Measurements from ENCODE around the gene SNAPC2. TPM values are rescaled to one million over a fixed set of nuclear protein-coding genes. Genes with fewer than 3 reads are reported as not detected.

Gene SNAPC2
- total and polyA plus RNA-seq, 7 donors, result 11.6 to 31.2 (median 20.3) TPM

DNA sequence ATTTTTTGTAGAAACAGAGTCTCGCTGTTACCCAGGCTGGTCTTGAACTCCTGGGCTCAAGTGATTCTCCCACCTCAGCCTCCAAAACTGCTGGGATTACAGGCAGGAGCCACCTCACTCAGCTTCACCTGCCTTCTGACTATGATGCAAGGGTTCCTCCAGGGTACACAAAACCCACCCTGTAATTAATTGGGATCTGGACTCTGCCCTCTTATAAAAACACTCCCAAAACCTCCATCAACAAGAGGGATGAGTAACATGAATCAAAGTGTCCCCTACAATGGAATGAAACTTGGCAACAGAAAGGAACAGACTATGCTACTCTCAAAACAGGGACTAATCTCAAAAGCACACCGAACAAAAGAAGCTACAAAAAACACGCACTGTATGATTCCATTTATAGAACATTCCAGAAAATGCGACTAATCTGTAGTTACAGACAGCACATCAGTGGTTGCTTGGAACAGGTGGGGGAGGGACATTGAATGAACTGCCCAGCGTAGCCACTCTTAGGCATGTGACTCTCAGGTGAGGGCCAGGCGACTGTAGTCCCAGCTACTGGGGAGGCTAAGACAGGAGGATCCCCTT lies 42.8 kb upstream of the SNAPC2 start:
- Histone ChIP-seq H3K9me3 (no peaks in the 10 kb centered on the region), H3K27me3 (peaks cover 23 to 40% (median 38%) of the 10 kb centered on the region in 3 donors)

DNA sequence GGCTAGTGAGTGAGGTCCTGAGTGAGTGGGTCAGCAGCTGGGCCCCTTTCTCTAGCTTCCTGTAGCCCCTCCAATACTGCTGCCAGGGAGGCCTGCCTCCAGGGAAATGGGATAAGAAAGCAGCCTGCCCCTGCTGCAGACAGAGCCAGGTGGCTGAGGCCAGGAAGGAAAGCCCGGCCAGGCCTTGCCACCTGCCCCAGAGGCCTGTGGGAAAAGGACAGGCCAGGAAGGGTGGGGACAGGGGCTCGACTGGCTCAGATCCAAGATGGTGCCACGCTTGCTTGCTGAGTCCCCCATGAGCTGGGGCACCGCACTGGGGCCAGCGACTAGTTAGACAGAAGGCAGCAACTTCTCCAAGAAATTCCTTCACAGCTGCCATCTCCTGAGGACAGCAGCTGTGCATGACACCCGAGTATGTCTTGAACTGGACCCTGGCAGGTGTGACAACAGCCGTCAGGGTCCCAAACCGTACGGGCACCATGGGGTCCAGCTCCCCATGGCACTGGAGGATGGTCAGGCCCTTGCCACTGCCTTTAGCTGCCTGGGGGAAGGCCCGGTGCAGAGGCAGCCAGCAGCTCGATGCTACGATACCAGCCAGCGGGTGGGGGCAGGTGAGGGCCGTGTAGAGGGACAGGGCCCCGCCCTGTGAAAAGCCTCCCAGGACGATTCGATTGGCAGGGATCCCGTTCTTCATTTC lies 40.9 kb upstream of the SNAPC2 start:
- no peaks in the 10 kb centered on the region for H3K36me3 ChIP-seq
- peaks cover 0 to 5% (median 5%) of the 10 kb centered on the region in 4 donors for H3K4me1 ChIP-seq
- TF ChIP-seq, protein P1, sequence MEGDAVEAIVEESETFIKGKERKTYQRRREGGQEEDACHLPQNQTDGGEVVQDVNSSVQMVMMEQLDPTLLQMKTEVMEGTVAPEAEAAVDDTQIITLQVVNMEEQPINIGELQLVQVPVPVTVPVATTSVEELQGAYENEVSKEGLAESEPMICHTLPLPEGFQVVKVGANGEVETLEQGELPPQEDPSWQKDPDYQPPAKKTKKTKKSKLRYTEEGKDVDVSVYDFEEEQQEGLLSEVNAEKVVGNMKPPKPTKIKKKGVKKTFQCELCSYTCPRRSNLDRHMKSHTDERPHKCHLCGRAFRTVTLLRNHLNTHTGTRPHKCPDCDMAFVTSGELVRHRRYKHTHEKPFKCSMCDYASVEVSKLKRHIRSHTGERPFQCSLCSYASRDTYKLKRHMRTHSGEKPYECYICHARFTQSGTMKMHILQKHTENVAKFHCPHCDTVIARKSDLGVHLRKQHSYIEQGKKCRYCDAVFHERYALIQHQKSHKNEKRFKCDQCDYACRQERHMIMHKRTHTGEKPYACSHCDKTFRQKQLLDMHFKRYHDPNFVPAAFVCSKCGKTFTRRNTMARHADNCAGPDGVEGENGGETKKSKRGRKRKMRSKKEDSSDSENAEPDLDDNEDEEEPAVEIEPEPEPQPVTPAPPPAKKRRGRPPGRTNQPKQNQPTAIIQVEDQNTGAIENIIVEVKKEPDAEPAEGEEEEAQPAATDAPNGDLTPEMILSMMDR (IDR thresholded peaks at IDR 0.05), result no peak
- TF ChIP-seq POLR2AphosphoS5 (IDR thresholded peaks at IDR 0.05), result no peak
- no peak for TF ChIP-seq EP300 (IDR thresholded peaks at IDR 0.05)
- TF ChIP-seq POLR2A (IDR thresholded peaks at IDR 0.05), result no peak
- intact Hi-C loops (cut with DNase I), result no loop called here
- no peak overlapping the region for H3K4me3 ChIP-seq
- WGBS, 2 donors, result 56 to 82% methylated on average over 18 of the region's 18 CpGs
- no peak overlapping the region for H3K27ac ChIP-seq
- DNase-seq, result no peak
- H3K9me3 ChIP-seq, result no peaks in the 10 kb centered on the region
- peaks cover 4 to 21% (median 19%) of the 10 kb centered on the region in 3 donors for H3K27me3 ChIP-seq

More for the DNA sequence above, 42.8 kb upstream of the SNAPC2 start:
- 79 to 87% methylated on average over 6 of the region's 6 CpGs for WGBS, 2 donors
- peaks cover 0 to 18% (median 16%) of the 10 kb centered on the region in 4 donors for H3K4me1 ChIP-seq
- no peaks in the 10 kb centered on the region for H3K36me3 ChIP-seq
- H3K4me3 ChIP-seq, result no peak overlapping the region
- intact Hi-C loops (cut with DNase I), result no loop called here
- no peak for TF ChIP-seq POLR2A (IDR thresholded peaks at IDR 0.05)
- TF ChIP-seq EP300 (IDR thresholded peaks at IDR 0.05), result no peak
- TF ChIP-seq POLR2AphosphoS5 (IDR thresholded peaks at IDR 0.05), result no peak
- H3K27ac ChIP-seq, result no peak overlapping the region
- no peak for DNase-seq

DNA sequence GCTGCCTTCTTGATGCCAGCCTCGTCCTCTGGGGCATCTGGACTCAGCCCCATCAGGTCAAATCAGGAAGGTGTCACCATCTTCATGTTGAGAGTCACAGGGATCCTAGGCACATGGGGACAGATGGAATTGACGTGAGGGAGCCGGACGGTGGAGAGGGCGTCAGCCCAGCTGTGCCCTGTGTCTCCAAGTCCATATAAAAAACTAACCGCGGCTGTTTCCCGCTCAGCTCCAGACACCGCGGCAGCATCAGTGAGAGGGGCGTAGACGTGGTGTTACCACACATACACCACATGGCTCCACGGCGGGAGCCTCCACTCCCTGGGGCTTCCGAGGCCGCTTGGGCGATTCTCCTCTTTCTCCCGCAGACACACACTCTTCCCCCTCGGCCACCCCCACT lies 40.3 kb upstream of the SNAPC2 start:
- DNase-seq, result no peak
- no peak overlapping the region for H3K27ac ChIP-seq
- intact Hi-C loops (cut with DNase I), result no loop called here
- H3K9me3 ChIP-seq, result no peaks in the 10 kb centered on the region
- H3K4me1 ChIP-seq, result no peaks in the 10 kb centered on the region
- no peak for TF ChIP-seq POLR2A (IDR thresholded peaks at IDR 0.05)
- no peak for TF ChIP-seq POLR2AphosphoS5 (IDR thresholded peaks at IDR 0.05)
- TF ChIP-seq, protein P1 (IDR thresholded peaks at IDR 0.05), result no peak
- no peak for TF ChIP-seq EP300 (IDR thresholded peaks at IDR 0.05)
- no peak overlapping the region for H3K4me3 ChIP-seq
- H3K36me3 ChIP-seq, result no peaks in the 10 kb centered on the region
- 82 to 89% methylated on average over 19 of the region's 19 CpGs for WGBS, 2 donors
- H3K27me3 ChIP-seq, result peaks cover 0 to 15% (median 13%) of the 10 kb centered on the region in 3 donors

DNA sequence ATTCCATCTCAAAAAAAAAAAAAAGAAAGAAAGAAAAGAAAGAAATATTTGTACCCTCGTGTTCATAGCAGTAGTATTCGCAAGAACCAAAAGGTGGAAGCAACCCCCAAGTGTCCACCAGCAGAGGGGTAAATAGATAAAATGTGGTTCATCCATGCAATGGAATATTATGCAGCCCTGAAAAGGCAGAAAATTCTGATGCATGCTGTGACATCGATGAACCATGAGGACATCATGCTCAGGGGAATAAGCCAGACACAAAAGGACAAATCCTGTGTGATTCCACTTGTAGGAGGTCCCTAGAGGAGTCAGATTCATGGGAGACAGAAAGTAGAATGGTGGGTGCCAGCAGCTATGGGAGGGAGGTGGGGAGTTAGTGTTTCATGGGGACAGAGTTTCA lies 38.2 kb upstream of the SNAPC2 start:
- H3K4me3 ChIP-seq, result no peak overlapping the region
- H3K36me3 ChIP-seq, result no peaks in the 10 kb centered on the region
- DNase-seq, result no peak
- H3K4me1 ChIP-seq, result no peaks in the 10 kb centered on the region
- no peaks in the 10 kb centered on the region for H3K9me3 ChIP-seq
- 93 to 97% methylated on average over 3 of the region's 3 CpGs for WGBS, 2 donors
- intact Hi-C loops (cut with DNase I), result no loop called here
- H3K27me3 ChIP-seq, result no peaks in the 10 kb centered on the region
- no peak for TF ChIP-seq POLR2A (IDR thresholded peaks at IDR 0.05)
- no peak for TF ChIP-seq EP300 (IDR thresholded peaks at IDR 0.05)
- TF ChIP-seq, protein P1 (IDR thresholded peaks at IDR 0.05), result no peak
- H3K27ac ChIP-seq, result no peak overlapping the region

DNA sequence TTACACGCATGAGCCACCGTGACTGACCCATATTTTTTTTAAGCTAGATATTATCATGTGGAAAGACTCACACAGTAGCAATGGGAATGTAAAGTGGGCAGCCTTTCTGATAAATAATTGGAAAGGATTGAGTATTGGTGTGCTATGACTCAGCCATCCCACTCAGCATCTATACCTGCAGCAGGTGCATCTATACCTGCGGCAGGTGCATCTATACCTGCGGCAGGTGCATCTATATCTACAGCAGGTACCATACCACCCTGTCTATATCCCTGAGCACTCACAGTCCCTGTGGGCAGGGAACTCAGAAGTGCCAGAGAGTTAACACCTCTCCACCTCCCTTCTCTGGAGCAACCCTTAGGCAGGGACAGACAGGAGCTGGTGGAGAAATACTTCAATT lies 37.0 kb upstream of the SNAPC2 start:
- Histone ChIP-seq H3K27ac (no peak overlapping the region), H3K4me1 (peaks cover 0 to under 1% (median under 1%) of the 10 kb centered on the region in 4 donors), H3K9me3 (no peaks in the 10 kb centered on the region), H3K4me3 (no peak overlapping the region), H3K27me3 (peaks cover 6 to 10% (median 8%) of the 10 kb centered on the region in 3 donors), H3K36me3 (no peaks in the 10 kb centered on the region)
- no peak for TF ChIP-seq POLR2AphosphoS5 (IDR thresholded peaks at IDR 0.05)
- no peak for TF ChIP-seq POLR2A (IDR thresholded peaks at IDR 0.05)
- TF ChIP-seq, protein P1 (IDR thresholded peaks at IDR 0.05), result no peak
- TF ChIP-seq EP300 (IDR thresholded peaks at IDR 0.05), result no peak
- DNase-seq, result no peak
- WGBS, 2 donors, result 81 to 91% methylated on average over 4 of the region's 4 CpGs
- intact Hi-C loops (cut with DNase I), result no loop called here
